ENCODE results near the gene TCEA2.

The TCEA2 gene

GRCh38 chr20:64093013-64093503, 30.1 kb downstream of the TCEA2 start:
- no peak for DNase-seq (ENCODE audit: low spot score)

- no peak for DNase-seq (ENCODE audit: low spot score)
Observed at GRCh38 chr20:64095455-64095854, 32.5 kb downstream of the TCEA2 start.

DNA sequence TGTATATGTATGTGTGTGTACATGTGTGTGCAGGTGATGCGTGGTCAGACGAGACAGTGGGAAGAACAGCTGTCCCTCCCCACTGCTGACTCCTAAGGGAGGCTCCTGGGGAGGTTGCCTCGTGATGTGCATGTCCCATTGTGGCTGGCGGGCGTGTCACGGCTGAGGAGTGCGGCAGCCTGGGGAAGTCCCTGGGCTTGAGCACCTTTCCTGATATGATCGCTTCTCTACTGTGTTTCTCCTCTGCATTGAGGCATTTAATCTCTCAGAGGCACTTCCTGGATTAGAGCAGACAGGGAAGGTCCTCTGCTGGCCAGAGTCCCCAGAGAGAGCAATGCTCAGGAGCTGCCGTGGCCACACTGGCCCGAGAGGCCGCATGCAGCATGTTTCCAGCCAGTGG, 32.9 kb downstream of the TCEA2 start:
- DNase-seq (ENCODE audit: low spot score), result no peak

DNA sequence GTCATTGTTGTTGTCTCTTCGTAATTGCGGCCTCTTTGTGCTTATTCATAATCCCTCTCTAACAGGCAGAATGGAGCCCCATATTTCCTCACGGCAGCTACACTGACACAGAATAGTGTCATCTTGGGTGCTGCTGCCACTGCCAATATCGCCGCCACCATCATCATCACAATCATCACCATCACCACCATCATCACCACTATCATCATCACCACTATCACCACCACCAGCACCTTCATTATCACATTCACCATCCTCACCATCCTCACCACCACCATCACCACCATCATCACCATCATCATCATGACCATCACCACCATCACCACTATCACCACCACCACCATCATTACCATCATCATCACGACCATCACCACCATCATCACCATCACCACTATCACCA, 33.5 kb downstream of the TCEA2 start:
- DNase-seq (ENCODE audit: low spot score), result no peak

- no peak for DNase-seq (ENCODE audit: low spot score)
Observed at GRCh38 chr20:64098471-64099013, 35.5 kb downstream of the TCEA2 start.

DNA sequence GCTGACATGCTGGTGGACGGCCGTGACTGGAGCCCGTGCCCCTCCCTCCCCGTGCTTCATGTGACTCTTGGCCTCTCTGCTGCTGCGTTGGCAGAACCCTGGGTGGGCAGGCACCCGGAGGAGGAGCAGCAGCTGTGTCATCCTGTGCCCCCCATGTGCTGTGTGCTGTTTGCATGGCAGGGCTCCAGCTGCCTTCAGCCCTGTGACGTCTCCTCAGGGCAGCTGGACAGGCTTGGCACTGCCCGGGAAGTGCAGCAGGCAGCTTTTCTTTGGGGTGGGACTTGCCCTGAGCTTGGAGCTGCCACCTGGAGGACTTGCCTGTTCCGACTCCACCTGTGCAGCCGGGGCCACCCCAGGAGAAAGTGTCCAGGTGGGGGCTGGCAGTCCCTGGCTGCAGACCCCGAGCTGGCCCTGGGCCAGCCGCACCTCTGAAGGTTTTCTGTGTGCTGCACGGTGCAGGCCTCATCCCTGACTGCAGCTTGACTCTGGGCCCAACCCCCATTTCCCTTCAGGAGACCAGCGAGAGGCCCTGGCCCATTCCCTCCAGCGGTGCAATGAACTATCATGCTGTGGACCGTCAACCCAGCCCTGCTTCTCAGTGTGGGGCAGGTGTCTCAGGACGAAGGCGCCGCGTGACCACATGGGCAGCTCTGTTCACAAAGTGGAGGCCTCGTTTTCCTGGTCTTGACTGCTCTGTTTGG, 36.2 kb downstream of the TCEA2 start:
- DNase-seq (ENCODE audit: low spot score), result no peak

DNA sequence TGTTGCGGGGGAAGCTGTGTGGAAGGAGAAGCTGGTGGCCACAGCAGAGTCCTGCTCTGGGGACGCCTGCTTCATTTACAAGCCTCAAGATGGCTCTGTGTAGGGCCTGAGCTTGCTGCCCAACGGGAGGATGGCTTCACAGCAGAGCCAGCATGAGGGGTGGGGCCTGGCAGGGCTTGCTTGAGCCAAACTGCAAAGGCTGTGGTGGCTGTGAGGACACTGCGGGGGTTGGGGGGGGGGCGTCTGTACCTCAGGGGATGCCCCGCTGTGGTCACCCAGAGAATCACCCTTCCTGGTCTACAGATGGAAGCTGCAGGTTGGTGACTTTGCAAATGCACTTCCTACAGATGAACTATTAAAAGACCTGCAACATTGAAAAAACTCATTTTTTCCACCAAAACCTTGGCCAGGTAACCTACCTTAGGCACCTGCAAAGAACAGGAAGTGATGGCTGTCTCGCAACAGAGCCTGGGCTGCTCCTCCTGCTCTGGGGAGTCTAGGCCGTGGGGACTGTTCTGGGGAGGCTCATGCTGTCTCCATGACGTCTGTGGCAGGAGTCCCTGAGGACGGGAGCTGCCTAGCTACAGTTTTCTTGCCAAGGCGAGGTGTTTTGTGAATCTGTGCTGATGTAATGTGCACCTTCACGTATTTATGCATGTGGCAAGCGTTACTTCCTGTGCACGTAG, 37.0 kb downstream of the TCEA2 start:
- DNase-seq (ENCODE audit: low spot score), result no peak

DNA sequence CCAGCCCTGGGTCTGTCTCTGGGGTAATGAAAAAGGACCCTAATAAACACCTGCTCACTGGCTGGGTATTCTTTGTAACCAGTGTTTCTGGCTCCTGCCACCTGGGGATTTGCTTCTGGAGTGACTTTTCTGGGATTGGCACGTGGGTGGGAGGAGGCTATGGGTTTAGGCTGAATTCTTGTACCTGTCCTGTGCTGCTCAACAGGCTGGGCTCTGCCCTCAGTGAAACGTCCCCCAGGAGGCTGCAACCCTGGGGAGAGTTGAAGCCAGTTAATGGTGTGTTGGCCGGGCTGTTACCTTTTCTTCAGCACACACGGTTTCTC, 37.5 kb downstream of the TCEA2 start:
- no peak for DNase-seq (ENCODE audit: low spot score)

DNA sequence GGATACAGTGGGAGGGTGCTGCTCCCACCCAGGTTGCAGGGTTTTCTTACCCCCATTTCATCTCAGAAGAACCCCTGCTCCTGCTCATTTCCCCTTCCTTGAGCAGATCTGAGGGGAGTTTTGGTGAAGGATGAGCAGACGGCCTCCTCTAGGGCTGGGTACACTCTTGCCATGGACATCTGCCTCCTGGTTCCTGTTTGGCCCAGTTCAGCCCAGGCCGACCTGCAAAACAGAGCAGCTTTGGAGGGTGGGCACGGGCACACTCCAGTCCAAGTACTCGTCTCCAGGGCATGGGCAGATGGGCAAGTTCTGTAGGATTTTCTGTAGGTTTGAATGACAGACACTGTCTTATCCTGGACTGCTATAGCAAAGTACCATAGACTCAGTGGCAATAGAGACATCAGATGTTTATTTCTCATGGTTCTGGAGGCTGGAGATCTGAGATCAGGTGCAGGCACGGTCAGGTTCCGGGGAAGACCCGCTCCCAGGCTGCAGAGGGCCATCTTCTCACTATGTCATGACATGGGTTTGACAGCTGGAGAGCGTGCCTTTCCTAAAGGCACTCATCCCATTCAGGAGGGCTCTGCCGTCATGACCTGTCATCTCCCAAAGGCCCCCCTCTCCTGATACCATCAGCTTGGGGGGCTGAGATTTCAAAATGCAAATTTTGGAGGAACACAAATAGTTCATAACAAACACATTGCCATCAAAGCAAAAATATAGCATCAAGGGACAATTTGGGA, 38.1 kb downstream of the TCEA2 start:
- no peak for DNase-seq (ENCODE audit: low spot score)

GRCh38 chr20:64101731-64102621, 39.0 kb downstream of the TCEA2 start:
- DNase-seq (ENCODE audit: low spot score), result no peak

- no peak for DNase-seq (ENCODE audit: low spot score)
Observed at GRCh38 chr20:64102647-64103354, 39.8 kb downstream of the TCEA2 start.

DNA sequence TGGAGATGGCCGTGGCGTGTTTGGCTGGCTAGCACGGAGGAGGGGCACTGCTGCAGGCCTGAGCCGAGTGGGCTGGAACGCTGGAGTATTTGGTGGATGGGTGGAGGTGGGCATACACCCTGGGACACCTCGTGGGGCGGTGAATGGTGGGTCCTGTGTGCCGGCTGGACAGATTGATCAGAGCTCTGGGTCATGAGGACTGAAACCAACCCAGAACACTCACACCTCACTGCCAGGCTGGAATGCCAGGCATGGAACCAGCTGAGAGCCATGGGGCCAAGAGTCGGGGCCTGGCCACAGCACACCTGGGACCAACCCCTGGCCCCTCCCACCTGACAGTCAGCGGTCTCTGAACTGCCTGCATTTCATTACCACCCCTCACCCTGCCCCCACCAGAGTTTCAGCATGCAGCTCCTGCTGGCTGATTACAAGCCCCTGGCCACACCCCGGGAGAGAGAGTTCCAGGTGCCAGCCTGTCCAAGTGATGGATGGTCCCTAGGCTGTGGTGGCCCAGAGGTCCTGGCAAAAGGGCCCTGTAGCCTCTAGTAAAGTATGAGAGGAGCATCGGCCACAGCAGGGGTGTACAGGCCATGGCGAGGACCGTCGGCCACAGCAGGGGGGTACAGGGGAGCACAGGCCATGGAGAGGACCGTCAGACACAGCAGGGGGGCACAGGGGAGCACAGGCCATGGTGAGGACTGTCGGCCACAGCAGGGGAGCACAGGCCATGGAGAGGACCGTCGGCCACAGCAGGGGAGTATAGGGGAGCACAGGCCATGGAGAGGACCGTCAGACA, 41.1 kb downstream of the TCEA2 start:
- no peak for DNase-seq (ENCODE audit: low spot score)

- DNase-seq (ENCODE audit: low spot score), result no peak
Observed at GRCh38 chr20:64104667-64105451, 41.9 kb downstream of the TCEA2 start.

DNA sequence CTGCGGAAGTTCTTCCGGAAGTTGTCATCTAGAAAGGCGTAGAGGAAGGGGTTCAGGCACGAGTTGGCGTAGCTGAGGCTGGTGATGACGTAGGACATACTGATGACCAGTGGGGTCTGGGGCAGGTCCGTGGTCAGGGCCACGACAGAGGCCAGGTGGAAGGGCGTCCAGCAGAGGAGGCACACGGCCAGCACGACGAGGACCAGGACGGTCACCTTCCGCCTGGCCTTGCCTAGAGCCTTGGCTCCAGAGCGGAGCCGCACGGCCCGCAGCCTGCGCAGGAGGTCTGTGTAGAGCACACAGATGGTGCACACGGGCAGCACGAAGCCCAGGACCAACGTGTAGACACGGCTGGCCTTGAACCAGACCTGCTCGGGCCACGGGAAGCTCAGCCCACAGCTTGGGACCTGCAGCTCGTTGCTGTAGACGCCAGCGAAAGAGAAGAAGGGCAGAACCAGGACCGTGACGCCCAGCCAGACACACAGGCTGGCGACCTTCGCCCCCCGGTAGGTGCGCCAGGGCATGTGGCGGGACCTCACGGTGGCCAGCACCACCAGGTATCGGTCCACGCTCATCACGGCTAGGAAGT, 42.9 kb downstream of the TCEA2 start:
- no peak for DNase-seq (ENCODE audit: low spot score)

- DNase-seq (ENCODE audit: low spot score), result no peak
Observed at GRCh38 chr20:64106435-64106961, 43.5 kb downstream of the TCEA2 start.

DNA sequence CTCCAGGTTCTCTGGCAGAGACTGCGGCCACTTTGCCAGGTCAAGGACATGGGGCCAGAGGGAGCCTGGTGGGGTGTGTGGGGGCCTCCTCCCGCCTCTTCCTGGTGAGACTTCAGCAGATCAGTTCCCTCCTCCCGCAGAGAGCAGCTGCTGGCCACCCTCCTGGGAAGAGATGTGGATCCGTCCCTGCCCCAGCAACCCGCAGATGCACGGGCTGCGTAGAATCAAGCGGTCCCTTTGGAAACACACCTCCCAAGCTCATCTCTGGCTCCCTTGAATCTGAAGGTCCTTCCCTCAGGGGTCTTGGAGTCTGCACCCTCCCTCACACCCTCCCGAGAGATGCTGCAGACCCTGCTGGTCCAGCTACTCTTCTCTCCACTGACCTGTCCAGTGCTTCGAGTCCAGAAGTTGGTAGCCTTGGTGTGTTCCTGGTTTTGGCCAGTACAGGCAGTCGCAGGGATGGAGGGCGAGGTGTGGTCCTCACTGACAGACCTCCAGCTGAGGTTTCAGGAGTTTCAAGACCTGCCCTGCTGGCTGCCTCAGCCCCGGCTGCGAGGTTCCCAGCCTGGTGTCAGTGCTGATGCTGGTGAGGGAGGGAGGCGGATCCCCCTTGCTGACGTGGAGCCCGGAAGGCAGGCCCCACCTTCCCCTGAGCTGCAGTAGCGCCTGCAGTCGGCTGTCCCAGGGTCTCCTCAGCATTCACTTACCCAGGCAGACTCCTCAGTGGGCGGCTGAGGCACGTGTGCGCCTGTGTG, 44.2 kb downstream of the TCEA2 start, which contains the start of gene NPBWR2:
Gene NPBWR2, minus strand, starts transcription at position 585 of the 755 bp plus-strand sequence. CDS start 734 bp downstream, outside the sequence.
- DNase-seq (ENCODE audit: low spot score), result no peak

- DNase-seq (ENCODE audit: low spot score), result no peak
Observed at GRCh38 chr20:64107736-64108457, 44.9 kb downstream of the TCEA2 start.
